HG02981 (cell line): ENCODE measurements around the gene TEX264.

Experiments
- ATAC-seq: cut with Tn5 transposase; IDR thresholded peaks from one replicate; pipeline ENCODE4 v1.9.1; 2021; ENCODE audit warnings: mild to moderate bottlenecking, moderate library complexity; ENCODE audit not compliant: unreplicated experiment

The TEX264 gene

GRCh38 chr3:51673802-51674654, 3.0 kb downstream of the TEX264 start:
- no peak for ATAC-seq

- no peak for ATAC-seq
These were observed 4.2 kb downstream of the TEX264 start for GRCh38 chr3:51675201-51675611.

- ATAC-seq = no peak
These were observed 5.1 kb downstream of the TEX264 start for GRCh38 chr3:51676102-51676640.

- no peak for ATAC-seq
These were observed 6.3 kb downstream of the TEX264 start for GRCh38 chr3:51677358-51677757.

GRCh38 chr3:51678186-51678585, 7.1 kb downstream of the TEX264 start:
- no peak for ATAC-seq

GRCh38 chr3:51678641-51679040, 7.6 kb downstream of the TEX264 start:
- ATAC-seq = no peak

- no peak for ATAC-seq
These were observed 8.3 kb downstream of the TEX264 start for GRCh38 chr3:51679318-51679717.

GRCh38 chr3:51679777-51680176, 8.7 kb downstream of the TEX264 start:
- no peak for ATAC-seq

GRCh38 chr3:51680196-51680595, 9.1 kb downstream of the TEX264 start:
- no peak for ATAC-seq

- no peak for ATAC-seq
These were observed 9.7 kb downstream of the TEX264 start for GRCh38 chr3:51680663-51681230.

- ATAC-seq = no peak
These were observed 10.4 kb downstream of the TEX264 start for GRCh38 chr3:51681453-51681852.

- peak; percentile 87 for ATAC-seq
These were observed 11.0 kb downstream of the TEX264 start for GRCh38 chr3:51682079-51682478.

GRCh38 chr3:51682526-51682925, 11.5 kb downstream of the TEX264 start:
- ATAC-seq = no peak

GRCh38 chr3:51683566-51683965, 12.5 kb downstream of the TEX264 start:
- no peak for ATAC-seq

- ATAC-seq = no peak
These were observed 14.1 kb downstream of the TEX264 start for GRCh38 chr3:51684971-51685751.

- no peak for ATAC-seq
These were observed 15.0 kb downstream of the TEX264 start for GRCh38 chr3:51686056-51686455.

GRCh38 chr3:51686512-51687215, 15.6 kb downstream of the TEX264 start:
- peak; percentile 44 for ATAC-seq

GRCh38 chr3:51687431-51688205, 16.6 kb downstream of the TEX264 start:
- ATAC-seq = no peak

- ATAC-seq = no peak
These were observed 17.2 kb downstream of the TEX264 start for GRCh38 chr3:51688206-51688600.

- ATAC-seq = no peak
These were observed 20.0 kb downstream of the TEX264 start for GRCh38 chr3:51691021-51691420.
